ENCODE results near the gene GALNS.
A peak's percentile ranks its signal among the peaks of the same experiment; 100 is the strongest.

The GALNS gene

DNA sequence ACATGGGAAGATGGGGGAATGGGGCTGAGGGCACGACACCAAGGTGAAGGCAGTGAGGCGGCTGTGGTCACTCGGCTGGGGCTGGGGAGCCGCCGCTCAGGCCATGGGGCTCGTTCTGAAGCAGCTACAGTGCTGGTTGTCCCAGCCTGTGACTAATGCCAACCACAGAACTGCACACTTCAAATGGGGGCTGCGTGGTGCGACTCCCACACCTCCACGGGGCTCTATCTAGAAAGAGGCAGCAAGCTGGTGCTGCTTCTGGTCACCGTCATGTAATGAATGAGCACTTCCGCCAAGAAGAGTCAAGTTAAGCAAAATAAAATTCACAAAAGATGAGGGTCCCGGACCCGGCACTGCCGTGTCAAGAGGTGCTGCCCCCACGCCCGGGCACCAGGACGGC, 20.0 kb downstream of the GALNS start:
- TF ChIP-seq TCF4 (CRISPR knock-in tag; IDR thresholded peaks at IDR 0.05; ENCODE audit: borderline replicate concordance) = no peak
- TF ChIP-seq, protein P1, sequence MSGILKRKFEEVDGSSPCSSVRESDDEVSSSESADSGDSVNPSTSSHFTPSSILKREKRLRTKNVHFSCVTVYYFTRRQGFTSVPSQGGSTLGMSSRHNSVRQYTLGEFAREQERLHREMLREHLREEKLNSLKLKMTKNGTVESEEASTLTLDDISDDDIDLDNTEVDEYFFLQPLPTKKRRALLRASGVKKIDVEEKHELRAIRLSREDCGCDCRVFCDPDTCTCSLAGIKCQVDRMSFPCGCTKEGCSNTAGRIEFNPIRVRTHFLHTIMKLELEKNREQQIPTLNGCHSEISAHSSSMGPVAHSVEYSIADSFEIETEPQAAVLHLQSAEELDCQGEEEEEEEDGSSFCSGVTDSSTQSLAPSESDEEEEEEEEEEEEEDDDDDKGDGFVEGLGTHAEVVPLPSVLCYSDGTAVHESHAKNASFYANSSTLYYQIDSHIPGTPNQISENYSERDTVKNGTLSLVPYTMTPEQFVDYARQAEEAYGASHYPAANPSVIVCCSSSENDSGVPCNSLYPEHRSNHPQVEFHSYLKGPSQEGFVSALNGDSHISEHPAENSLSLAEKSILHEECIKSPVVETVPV (CRISPR knock-in tag; IDR thresholded peaks at IDR 0.05) = no peak
- TF ChIP-seq ZFP3 (CRISPR knock-in tag; IDR thresholded peaks at IDR 0.05) = no peak
- TF ChIP-seq ZNF70 (CRISPR knock-in tag; IDR thresholded peaks at IDR 0.05) = no peak
- TF ChIP-seq CSDC2 (CRISPR knock-in tag; IDR thresholded peaks at IDR 0.05) = no peak
- no peak for TF ChIP-seq BACH2 (CRISPR knock-in tag; IDR thresholded peaks at IDR 0.05; ENCODE audit: borderline replicate concordance)
- no peak for TF ChIP-seq ZFP30 (CRISPR knock-in tag; IDR thresholded peaks at IDR 0.05)
- TF ChIP-seq ARNTL (CRISPR knock-in tag; IDR thresholded peaks at IDR 0.05; ENCODE audit: borderline replicate concordance, low read depth) = no peak
- ATAC-seq = no peak

DNA sequence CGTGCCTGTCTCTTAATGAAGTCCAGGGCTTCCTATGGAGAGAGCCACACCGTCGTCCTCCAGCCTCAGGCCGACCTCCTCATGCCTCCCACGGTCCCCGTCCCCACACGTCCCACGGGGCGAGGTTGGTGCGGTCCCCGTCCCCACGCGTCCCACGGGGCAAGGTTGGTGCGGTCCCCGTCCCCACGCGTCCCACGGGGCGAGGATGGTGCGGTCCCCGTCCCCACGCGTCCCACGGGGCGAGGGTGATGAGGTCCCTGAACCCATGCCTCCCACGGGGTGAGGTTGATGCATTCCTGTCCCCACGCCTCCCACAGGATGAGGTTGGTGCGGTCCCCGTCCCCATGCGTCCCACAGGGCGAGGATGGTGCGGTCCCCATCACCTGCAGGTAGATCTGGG, 20.9 kb downstream of the GALNS start:
- TF ChIP-seq TOX (CRISPR knock-in tag; IDR thresholded peaks at IDR 0.05; ENCODE audit: borderline replicate concordance) (no peak), ISL1 (CRISPR knock-in tag; IDR thresholded peaks at IDR 0.05) (no peak), ZNF70 (CRISPR knock-in tag; IDR thresholded peaks at IDR 0.05) (no peak), CREB5 (CRISPR knock-in tag; IDR thresholded peaks at IDR 0.05; ENCODE audit: low read depth) (no peak), RARB (CRISPR knock-in tag; IDR thresholded peaks at IDR 0.05) (no peak), PPARA (CRISPR knock-in tag; IDR thresholded peaks at IDR 0.05; ENCODE audit: borderline replicate concordance) (no peak), ZNF565 (CRISPR knock-in tag; conservative IDR thresholded peaks at IDR 0.05; ENCODE audit: low read depth) (no peak), BACH2 (CRISPR knock-in tag; IDR thresholded peaks at IDR 0.05; ENCODE audit: borderline replicate concordance) (no peak)
- ATAC-seq = no peak

DNA sequence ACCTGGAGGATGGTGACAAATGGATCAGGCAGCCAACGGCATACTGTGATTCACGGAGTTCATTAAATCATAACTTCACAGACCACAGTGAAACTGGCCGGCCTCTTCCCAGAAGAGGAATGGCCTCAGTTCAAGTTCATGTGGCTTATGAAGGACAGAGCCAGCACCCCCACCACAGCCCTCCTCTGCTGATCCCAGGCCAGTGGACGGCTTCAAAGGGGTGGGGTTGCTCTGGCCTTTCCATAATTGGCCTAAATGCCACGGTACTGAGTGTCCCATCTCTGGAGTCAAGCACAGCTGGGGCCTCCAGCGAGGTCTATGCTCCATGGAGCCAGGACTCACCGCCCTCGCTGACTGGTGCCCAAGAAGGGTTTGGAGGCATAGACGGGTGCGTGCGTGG, 21.4 kb downstream of the GALNS start:
- ATAC-seq = no peak; the same call in 2 of the 3 replicates
- TF ChIP-seq CSDC2 (CRISPR knock-in tag; IDR thresholded peaks at IDR 0.05) (no peak), GLIS3 (CRISPR knock-in tag; IDR thresholded peaks at IDR 0.05) (no peak), OSR1 (CRISPR knock-in tag; IDR thresholded peaks at IDR 0.05) (no peak), ZNF70 (CRISPR knock-in tag; IDR thresholded peaks at IDR 0.05) (no peak), ISL1 (CRISPR knock-in tag; IDR thresholded peaks at IDR 0.05) (no peak), ZNF8 (CRISPR knock-in tag; IDR thresholded peaks at IDR 0.05) (no peak)
- TF ChIP-seq, protein P1 (CRISPR knock-in tag; IDR thresholded peaks at IDR 0.05) = no peak

- no peak for TF ChIP-seq OSR1 (CRISPR knock-in tag; IDR thresholded peaks at IDR 0.05)
- TF ChIP-seq TOX (CRISPR knock-in tag; IDR thresholded peaks at IDR 0.05; ENCODE audit: borderline replicate concordance) = no peak
- TF ChIP-seq CSDC2 (CRISPR knock-in tag; IDR thresholded peaks at IDR 0.05) = no peak
- TF ChIP-seq CREB5 (CRISPR knock-in tag; IDR thresholded peaks at IDR 0.05; ENCODE audit: low read depth) = no peak
- no peak for ATAC-seq
These were observed 22.1 kb downstream of the GALNS start for GRCh38 chr16:88834670-88835069.

GRCh38 chr16:88833086-88833485, 23.7 kb downstream of the GALNS start:
- TF ChIP-seq BACH2 (CRISPR knock-in tag; IDR thresholded peaks at IDR 0.05; ENCODE audit: borderline replicate concordance) (no peak), ARNTL (CRISPR knock-in tag; IDR thresholded peaks at IDR 0.05; ENCODE audit: borderline replicate concordance, low read depth) (no peak), ZC3H10 (CRISPR knock-in tag; IDR thresholded peaks at IDR 0.05) (no peak), ZFP30 (CRISPR knock-in tag; IDR thresholded peaks at IDR 0.05) (no peak), ZNF70 (CRISPR knock-in tag; IDR thresholded peaks at IDR 0.05) (no peak), ZFP3 (CRISPR knock-in tag; IDR thresholded peaks at IDR 0.05) (no peak), GLIS3 (CRISPR knock-in tag; IDR thresholded peaks at IDR 0.05) (no peak)
- ATAC-seq = no peak

DNA sequence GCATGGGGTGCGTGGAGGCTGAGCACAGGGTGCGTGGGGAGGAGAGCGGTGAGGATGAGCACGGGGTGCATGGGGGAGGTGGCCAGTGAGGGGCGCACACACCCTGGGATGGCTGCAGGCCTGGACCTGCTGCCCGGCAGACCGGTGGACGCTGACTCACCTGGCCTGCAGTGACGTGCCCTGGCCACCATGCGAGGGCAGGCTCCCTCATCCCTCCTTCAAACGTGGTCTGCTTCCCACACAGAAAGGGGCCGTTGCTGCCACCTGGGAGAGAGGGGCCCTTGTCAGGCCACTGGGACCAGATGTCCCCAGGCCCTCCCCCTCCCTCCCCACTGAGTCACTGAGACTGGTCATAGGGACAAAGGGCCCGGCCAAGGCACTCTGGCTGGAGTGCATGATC, 24.9 kb downstream of the GALNS start:
- TF ChIP-seq OSR1 (CRISPR knock-in tag; IDR thresholded peaks at IDR 0.05) (no peak), CREB5 (CRISPR knock-in tag; IDR thresholded peaks at IDR 0.05; ENCODE audit: low read depth) (no peak), TOX (CRISPR knock-in tag; IDR thresholded peaks at IDR 0.05; ENCODE audit: borderline replicate concordance) (no peak)
- peak; percentile 27; the same call in 1 of the 3 replicates for ATAC-seq

Measured in SK-N-SH treated with all-trans-retinoic acid at 6 μM for 48 hours (cell line).